CD4-positive, alpha-beta T cell treated with Interleukin-6 for 4 hours (primary cell): ENCODE results near the gene CDH1.

ENCODE experiments used
- DNase-seq: peaks from one replicate; pipeline ENCODE4 v3.0.0-alpha.2; 2020; ENCODE audit warnings: mixed read lengths

The CDH1 gene

DNA sequence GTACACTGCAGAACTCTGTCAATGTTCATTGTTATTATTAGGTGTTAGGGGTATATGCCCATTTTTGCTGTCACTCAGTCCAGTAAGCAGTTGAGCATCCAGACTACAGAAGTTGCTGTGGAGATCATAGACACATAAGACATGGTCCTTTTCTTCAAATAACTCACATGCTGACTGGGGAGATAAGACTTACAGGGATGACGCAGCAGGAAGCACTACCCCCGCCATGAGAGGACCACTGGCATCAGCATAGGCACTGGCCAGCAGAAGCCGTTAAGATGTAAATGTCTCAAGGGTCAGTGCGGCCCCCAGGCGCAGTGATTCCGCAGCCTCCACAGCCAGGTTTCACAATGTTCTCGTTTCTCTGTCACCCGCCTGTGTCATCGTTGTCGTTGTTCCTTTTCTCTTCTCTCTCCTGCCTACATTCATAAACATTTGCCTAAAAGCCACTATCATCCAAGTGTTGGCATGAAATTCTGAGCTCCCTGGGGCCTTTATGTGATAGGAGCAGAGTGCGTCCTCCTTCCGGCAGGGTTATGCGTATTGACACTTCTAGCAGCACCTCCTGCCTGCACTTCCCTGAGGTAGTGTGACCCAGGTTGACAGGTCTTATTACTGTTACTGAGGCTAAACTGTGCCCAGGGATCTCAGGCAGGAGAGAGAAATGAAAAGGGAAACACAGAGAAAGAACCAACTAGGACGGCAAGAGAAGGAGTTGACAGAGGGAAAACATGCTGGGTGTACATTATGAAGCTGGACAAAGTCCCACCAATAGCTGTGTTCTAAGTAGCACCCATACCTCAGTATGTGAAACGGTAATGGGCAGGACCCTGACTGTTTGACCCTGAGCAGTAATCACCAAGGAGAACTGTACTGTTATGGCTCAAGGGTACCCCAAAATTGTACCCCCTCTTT is 124.1 kb downstream of the CDH1 start:
- no peak for DNase-seq

- DNase-seq, result no peak
These were observed 129.8 kb downstream of the CDH1 start for GRCh38 chr16:68866933-68867332.

GRCh38 chr16:68869492-68870088 is 132.5 kb downstream of the CDH1 start:
- no peak for DNase-seq

- no peak for DNase-seq
These were observed 136.8 kb downstream of the CDH1 start for GRCh38 chr16:68873635-68874471.

DNA sequence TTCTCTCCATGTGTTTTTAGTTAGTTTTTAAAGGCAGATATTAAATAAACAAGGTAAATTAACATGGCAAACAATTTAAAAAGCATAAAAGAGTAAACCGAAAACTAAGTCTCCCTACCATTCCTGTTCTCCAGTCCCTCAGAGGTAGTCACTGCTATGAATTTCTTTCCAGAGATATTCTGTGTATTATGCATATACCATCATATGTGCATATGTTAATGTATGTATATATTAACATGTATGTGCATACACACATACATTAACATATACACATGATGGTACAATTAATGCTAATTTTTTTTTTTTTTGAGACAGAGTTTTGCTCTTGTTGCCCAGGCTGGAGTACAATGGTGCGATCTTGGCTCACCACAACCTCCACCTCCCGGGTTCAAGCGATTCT is 138.8 kb downstream of the CDH1 start:
- DNase-seq, result no peak

DNA sequence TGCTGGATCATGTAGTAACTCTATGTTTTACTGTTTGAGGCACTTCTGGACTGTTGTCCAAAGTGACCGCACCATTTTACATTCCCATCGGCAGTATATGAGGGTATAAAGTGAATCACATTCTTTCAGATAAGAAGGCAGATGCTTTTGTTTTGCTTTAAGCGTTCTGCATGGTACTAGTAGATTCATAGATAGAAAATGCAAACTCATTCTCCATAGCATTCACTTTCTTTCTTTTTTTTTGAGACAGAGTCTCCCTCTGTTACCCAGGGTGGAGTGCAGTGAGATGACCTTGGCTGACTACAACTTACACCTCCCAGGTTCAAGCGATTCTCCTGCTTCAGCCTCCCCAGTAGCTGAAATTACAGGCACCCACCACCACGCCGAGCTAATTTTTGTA is 146.6 kb downstream of the CDH1 start:
- no peak for DNase-seq

- DNase-seq, result no peak
These were observed 147.3 kb downstream of the CDH1 start for GRCh38 chr16:68884401-68884800.
